Mesendoderm (in vitro differentiated cells): ENCODE measurements around the gene SSC5D.

ENCODE experiments used
- DNase-seq: peaks from one replicate; pipeline ENCODE4 v3.0.0; 2013
- H2AK5ac ChIP-seq: 2 replicates; pipeline ENCODE4 v1.6.1; 2013; ENCODE audit warnings: low read length, inconsistent platforms
- H2BK120ac ChIP-seq: 2 replicates; pipeline ENCODE4 v1.6.1; 2013; ENCODE audit warnings: low read depth, mild to moderate bottlenecking, low read length, moderate library complexity, mixed read lengths
- H2BK15ac ChIP-seq: replicated peaks from 2 replicates; pipeline ENCODE4 v1.6.1; 2013; ENCODE audit warnings: low read depth, mild to moderate bottlenecking, moderate library complexity
- H2BK5ac ChIP-seq: 2 replicates; pipeline ENCODE4 v1.6.1; 2013; ENCODE audit warnings: low read length, inconsistent platforms
- H3K18ac ChIP-seq: 2 replicates; pipeline ENCODE4 v1.6.1; 2013; ENCODE audit warnings: mild to moderate bottlenecking, low read length, mixed read lengths
- H3K23ac ChIP-seq: one replicate; pipeline ENCODE4 v1.6.1; 2013; ENCODE audit warnings: low read length
- H3K27ac ChIP-seq: 2 replicates; pipeline ENCODE4 v1.5.1; 2013; ENCODE audit warnings: low read depth, mild to moderate bottlenecking, inconsistent platforms, low read length, moderate library complexity
- H3K27me3 ChIP-seq: 2 replicates; pipeline ENCODE4 v1.6.1; 2013; ENCODE audit warnings: low read length, control low read depth, mild to moderate bottlenecking, inconsistent platforms; ENCODE audit not compliant: insufficient read depth, poor library complexity
- H3K36me3 ChIP-seq: 2 replicates; pipeline ENCODE4 v1.6.1; 2013; ENCODE audit warnings: low read length, inconsistent platforms; ENCODE audit not compliant: control insufficient read depth, insufficient read depth
- H3K4ac ChIP-seq: one replicate; pipeline ENCODE4 v1.6.1; 2013; ENCODE audit warnings: low read depth, mild to moderate bottlenecking, low read length, moderate library complexity
- H3K4me1 ChIP-seq: 2 replicates; pipeline ENCODE4 v1.6.1; 2013; ENCODE audit warnings: low read depth, low read length, inconsistent platforms; ENCODE audit not compliant: control insufficient read depth
- H3K4me2 ChIP-seq: 2 replicates; pipeline ENCODE4 v1.6.1; 2013; ENCODE audit warnings: low read length
- H3K4me3 ChIP-seq: 2 replicates; pipeline ENCODE4 v1.5.1; 2013; ENCODE audit warnings: mild to moderate bottlenecking, low read length
- H3K56ac ChIP-seq: one replicate; pipeline ENCODE4 v1.6.1; 2013; ENCODE audit warnings: low read length
- H3K79me1 ChIP-seq: 2 replicates; pipeline ENCODE4 v1.6.1; 2013; ENCODE audit warnings: low read length, inconsistent platforms
- H3K79me2 ChIP-seq: 2 replicates; pipeline ENCODE4 v1.6.1; 2013; ENCODE audit warnings: mild to moderate bottlenecking, low read length; ENCODE audit not compliant: control insufficient read depth, insufficient read depth
- H3K9ac ChIP-seq: 2 replicates; pipeline ENCODE4 v1.6.1; 2013; ENCODE audit warnings: low read length, inconsistent platforms
- H4K5ac ChIP-seq: one replicate; pipeline ENCODE4 v1.6.1; 2013; ENCODE audit warnings: low read length
- H4K8ac ChIP-seq: one replicate; pipeline ENCODE4 v1.6.1; 2013; ENCODE audit warnings: low read depth, mild to moderate bottlenecking, control low read depth, low read length, moderate library complexity
- WGBS: extraction: QIAGEN DNeasy Blood & Tissue Kit; methylation state at CpG from one replicate; pipeline ENCODE4 v1.1.7; 2013; ENCODE audit warnings: low lambda C conversion rate, missing lambda C conversion rate; ENCODE audit not compliant: insufficient coverage; ENCODE audit errors: extremely low coverage; 5-methylcytosine and 5-hydroxymethylcytosine counted together

The SSC5D gene

DNA sequence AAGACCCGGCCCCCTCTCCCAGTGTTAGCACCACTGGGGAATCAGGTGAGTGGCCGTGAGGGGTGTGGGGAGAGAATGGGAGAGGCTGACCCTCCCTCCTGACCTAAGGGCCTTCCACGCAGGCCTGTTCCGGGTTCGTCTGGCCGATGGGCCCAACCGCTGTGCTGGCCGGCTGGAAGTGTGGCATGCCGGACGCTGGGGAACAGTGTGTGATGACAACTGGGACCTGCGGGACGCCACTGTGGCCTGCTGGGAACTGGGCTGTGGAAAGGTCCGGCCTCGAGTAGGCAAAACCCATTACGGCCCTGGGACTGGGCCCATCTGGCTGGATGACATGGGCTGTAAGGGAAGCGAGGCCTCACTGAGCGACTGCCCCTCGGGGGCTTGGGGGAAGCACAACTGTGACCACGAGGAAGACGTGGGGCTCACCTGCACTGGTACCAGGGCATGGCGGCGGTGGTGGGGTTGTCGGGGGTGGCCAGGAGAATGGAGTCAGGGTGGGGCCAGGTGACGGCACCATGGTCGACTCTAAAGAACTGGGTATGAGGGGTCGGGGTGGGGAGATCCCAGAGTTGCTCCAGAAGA lies 12.2 kb downstream of the SSC5D start:
- H2BK15ac ChIP-seq, result no peak overlapping the region
- DNase-seq, result no peak
- no peak overlapping the region for H4K5ac ChIP-seq
- no peak overlapping the region for H2BK5ac ChIP-seq
- H3K9ac ChIP-seq, result no peak overlapping the region
- peaks cover 2% of the 10 kb centered on the region for H3K27me3 ChIP-seq
- H3K27ac ChIP-seq, result no peak overlapping the region
- no peak overlapping the region for H3K4ac ChIP-seq
- H4K8ac ChIP-seq, result no peak overlapping the region
- H3K23ac ChIP-seq, result no peak overlapping the region
- H3K79me2 ChIP-seq, result no peaks in the 10 kb centered on the region
- no CpG with 5 or more reads among the region's 26 CpGs for WGBS
- H3K4me2 ChIP-seq, result no peak overlapping the region
- no peaks in the 10 kb centered on the region for H3K4me1 ChIP-seq
- H3K18ac ChIP-seq, result no peak overlapping the region
- no peaks in the 10 kb centered on the region for H3K36me3 ChIP-seq
- no peak overlapping the region for H3K56ac ChIP-seq
- H2BK120ac ChIP-seq, result no peak overlapping the region
- H2AK5ac ChIP-seq, result no peak overlapping the region
- H3K4me3 ChIP-seq, result no peak overlapping the region
- H3K79me1 ChIP-seq, result no peaks in the 10 kb centered on the region

DNA sequence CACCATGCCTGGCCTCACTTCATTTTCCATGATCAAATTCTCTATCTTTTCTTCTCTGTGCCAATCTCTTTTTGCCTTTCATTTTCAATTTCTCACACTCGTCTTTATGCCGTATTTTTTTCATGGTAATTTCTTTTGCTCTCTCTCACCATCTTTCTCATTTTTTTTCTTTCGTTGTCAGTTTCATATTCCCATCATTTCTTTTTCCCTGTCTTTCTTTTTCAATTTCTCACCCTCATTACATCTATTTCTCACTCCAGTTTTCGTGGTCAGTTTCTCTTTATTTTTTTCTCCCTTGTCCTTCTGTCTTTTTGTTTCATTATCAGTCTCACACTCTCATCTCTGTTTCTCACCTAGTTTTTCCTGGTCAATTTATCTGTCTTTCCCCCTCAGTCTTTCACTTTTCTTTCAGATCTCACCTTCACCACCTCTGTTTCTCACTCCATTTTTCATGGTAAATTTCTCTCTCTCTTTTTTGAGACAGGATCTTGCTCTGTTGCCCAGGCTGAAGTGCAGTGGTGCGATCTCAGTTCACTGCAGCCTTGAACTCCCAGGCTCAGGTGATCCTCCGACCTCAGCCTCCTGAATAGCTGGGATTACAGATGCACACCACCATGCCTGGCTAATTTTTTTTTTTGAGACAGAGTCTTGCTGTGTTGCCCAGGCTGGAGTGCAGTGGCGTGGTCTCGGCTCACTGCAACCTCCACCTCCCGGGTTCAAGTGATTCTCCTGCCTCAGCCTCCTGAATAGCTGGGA lies 14.1 kb downstream of the SSC5D start:
- no peak overlapping the region for H3K23ac ChIP-seq
- no peak overlapping the region for H4K5ac ChIP-seq
- no peak overlapping the region for H3K4ac ChIP-seq
- H3K27ac ChIP-seq, result no peak overlapping the region
- H3K4me1 ChIP-seq, result no peaks in the 10 kb centered on the region
- 100% methylated on average over 4 of the region's 9 CpGs for WGBS
- no peak overlapping the region for H3K56ac ChIP-seq
- no peak overlapping the region for H3K9ac ChIP-seq
- DNase-seq, result no peak
- H3K4me3 ChIP-seq, result no peak overlapping the region
- H3K27me3 ChIP-seq, result peaks cover 2% of the 10 kb centered on the region
- H3K4me2 ChIP-seq, result no peak overlapping the region
- H3K79me1 ChIP-seq, result no peaks in the 10 kb centered on the region
- no peak overlapping the region for H2BK120ac ChIP-seq
- H2BK15ac ChIP-seq, result no peak overlapping the region
- no peak overlapping the region for H2AK5ac ChIP-seq
- H3K18ac ChIP-seq, result no peak overlapping the region
- H4K8ac ChIP-seq, result no peak overlapping the region
- H3K36me3 ChIP-seq, result no peaks in the 10 kb centered on the region
- no peak overlapping the region for H2BK5ac ChIP-seq
- H3K79me2 ChIP-seq, result no peaks in the 10 kb centered on the region

DNA sequence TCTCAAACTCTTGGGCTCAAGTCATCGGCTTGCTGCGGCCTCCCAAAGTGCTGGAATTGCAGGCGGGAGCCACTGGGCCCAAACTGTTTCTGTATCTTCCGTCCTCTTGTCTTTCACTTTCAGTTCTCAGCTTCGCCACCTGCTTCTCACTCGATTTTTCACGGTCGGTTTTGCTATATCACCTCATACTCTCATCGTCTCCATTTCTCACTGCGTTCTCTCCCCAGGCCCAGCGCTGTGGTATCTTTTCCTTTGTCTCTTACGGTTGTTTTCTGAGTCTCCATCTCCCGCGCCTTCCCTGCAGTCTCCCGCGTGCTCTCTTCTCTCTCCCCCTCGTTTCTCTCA lies 14.9 kb downstream of the SSC5D start:
- no peaks in the 10 kb centered on the region for H3K79me1 ChIP-seq
- H3K4me3 ChIP-seq, result no peak overlapping the region
- DNase-seq, result no peak
- H3K27me3 ChIP-seq, result peaks cover 2% of the 10 kb centered on the region
- H3K23ac ChIP-seq, result no peak overlapping the region
- no peak overlapping the region for H2BK15ac ChIP-seq
- H3K79me2 ChIP-seq, result no peaks in the 10 kb centered on the region
- no peak overlapping the region for H2BK5ac ChIP-seq
- no peaks in the 10 kb centered on the region for H3K4me1 ChIP-seq
- H3K56ac ChIP-seq, result no peak overlapping the region
- H3K4me2 ChIP-seq, result no peak overlapping the region
- no peak overlapping the region for H2BK120ac ChIP-seq
- H3K36me3 ChIP-seq, result no peaks in the 10 kb centered on the region
- WGBS, result no CpG with 5 or more reads among the region's 17 CpGs
- no peak overlapping the region for H2AK5ac ChIP-seq
- no peak overlapping the region for H4K5ac ChIP-seq
- H4K8ac ChIP-seq, result no peak overlapping the region
- H3K18ac ChIP-seq, result no peak overlapping the region
- no peak overlapping the region for H3K27ac ChIP-seq
- H3K9ac ChIP-seq, result no peak overlapping the region
- H3K4ac ChIP-seq, result no peak overlapping the region

DNA sequence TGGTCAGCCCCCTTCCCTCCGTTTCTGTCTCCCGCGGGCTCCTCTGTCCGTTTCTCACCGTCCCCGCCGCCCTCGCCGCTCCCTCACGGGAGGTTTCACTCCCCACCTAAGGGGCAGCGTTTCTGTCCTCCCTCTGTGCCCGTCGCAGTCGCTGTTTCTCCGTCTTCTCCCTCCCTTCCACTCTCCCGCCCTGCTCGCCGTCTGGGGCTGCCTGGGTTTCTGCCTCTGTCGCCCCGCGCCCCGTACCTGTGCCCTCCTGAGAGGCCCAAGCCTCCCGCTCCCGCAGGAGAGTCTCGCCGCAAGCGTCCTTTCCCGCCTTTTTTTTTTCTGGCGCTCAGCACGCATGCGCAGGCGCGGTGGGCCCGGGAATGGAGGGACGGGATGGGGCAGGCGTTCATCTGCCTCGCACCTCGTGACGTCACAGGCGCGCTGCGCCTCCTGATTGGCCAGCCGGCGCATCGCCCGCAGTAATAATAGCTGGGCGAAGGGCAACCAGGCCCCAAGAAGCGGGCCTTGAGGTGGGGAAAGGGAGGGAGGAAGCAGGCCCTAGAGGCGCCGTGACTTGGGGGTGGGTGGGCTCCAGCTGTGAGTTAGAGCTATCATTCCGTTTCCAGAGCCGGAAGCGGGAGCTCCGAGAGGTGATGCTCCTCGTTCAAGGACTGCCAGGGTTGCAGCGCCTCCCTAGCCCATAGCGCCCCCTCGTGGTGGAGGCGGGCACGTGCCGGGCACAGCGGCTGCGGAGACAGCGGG lies 15.4 kb downstream of the SSC5D start:
- Histone ChIP-seq H3K4ac (no peak overlapping the region), H3K4me2 (peak overlapping the region; percentile 36), H3K36me3 (no peaks in the 10 kb centered on the region), H2BK5ac (no peak overlapping the region), H3K4me1 (no peaks in the 10 kb centered on the region), H3K79me2 (no peaks in the 10 kb centered on the region), H4K5ac (no peak overlapping the region), H3K18ac (no peak overlapping the region), H3K79me1 (no peaks in the 10 kb centered on the region), H3K27me3 (peaks cover 2% of the 10 kb centered on the region), H3K27ac (no peak overlapping the region), H3K9ac (no peak overlapping the region), H3K56ac (no peak overlapping the region), H2BK15ac (no peak overlapping the region), H4K8ac (no peak overlapping the region), H3K4me3 (no peak overlapping the region), H2BK120ac (no peak overlapping the region), H3K23ac (no peak overlapping the region), H2AK5ac (no peak overlapping the region)
- no CpG with 5 or more reads among the region's 64 CpGs for WGBS
- DNase-seq, result peak; percentile 94

DNA sequence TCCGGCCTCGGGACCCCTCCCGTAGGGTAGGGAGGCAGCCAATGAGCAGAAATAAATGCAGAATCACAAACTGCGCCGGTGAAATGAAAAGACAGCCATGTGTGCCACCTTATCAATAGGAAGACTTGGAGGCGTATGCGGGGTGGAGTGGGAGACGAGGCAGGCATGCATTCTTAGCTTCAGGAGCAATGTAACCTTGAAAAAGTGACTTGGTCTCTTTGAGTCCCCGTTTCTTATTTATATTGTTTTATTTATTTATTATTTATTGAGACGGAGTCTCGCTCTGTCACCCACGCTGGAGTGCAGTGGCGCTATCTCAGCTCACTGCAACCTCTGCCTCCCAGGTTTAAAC lies 16.0 kb downstream of the SSC5D start:
- Histone ChIP-seq H2BK5ac (no peak overlapping the region), H3K79me1 (no peaks in the 10 kb centered on the region), H3K4me1 (no peaks in the 10 kb centered on the region), H3K23ac (no peak overlapping the region), H2BK15ac (no peak overlapping the region), H3K27me3 (peaks cover 2% of the 10 kb centered on the region), H3K56ac (no peak overlapping the region), H3K18ac (no peak overlapping the region), H3K4ac (no peak overlapping the region), H3K9ac (no peak overlapping the region), H4K8ac (no peak overlapping the region), H4K5ac (no peak overlapping the region), H2AK5ac (no peak overlapping the region), H3K27ac (no peak overlapping the region), H3K4me3 (no peak overlapping the region), H3K79me2 (no peaks in the 10 kb centered on the region), H3K4me2 (no peak overlapping the region), H3K36me3 (no peaks in the 10 kb centered on the region), H2BK120ac (no peak overlapping the region)
- WGBS, result no CpG with 5 or more reads among the region's 13 CpGs
- DNase-seq, result no peak
